GM12875 (cell line): Measurements from ENCODE around the gene SKAP1.

ENCODE experiments used
- H3K4me3 ChIP-seq: one replicate; pipeline ENCODE4 v1.5.1; 2011; ENCODE audit warnings: low read depth, low read length, control low read depth
- CTCF ChIP-seq: IDR thresholded peaks from 2 replicates; pipeline ENCODE4 v1.5.1; 2011; ENCODE audit warnings: low read depth, mild to moderate bottlenecking, control low read depth, inconsistent platforms, low read length, moderate library complexity, borderline replicate concordance; ENCODE audit not compliant: insufficient read depth

Gene SKAP1

DNA sequence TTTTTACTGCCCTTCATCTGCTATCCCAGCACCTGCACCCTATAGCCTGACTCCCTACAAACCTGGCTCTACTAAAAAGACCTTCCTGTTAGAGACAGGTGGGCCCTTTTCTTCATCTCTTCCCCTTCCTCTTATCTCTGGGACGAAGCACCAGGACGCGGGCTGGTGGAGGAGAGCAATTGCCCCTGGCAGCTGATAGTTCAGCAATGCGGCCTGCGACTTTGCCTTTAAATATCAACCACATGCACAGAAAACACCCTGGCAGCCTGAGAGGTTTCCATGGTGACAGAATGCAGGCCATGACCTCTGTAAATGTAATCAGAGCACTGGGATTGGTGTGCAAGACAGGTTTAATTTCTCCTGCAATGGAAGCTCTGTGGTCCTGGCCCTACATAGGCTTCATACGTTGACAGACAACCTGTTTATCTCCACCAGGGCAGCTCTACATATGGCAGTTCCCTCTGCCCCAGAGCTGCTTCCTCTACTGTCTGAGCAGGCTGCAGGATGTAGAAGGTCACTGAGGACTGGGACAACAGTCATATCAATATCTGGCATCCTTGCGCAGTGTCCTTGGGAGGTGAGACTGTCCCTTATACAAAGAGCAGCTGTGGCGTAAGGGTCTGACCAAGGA lies 10.0 kb upstream of the SKAP1 start:
- H3K4me3 ChIP-seq, result no peak overlapping the region

GRCh38 chr17:48439110-48439850 lies 9.3 kb upstream of the SKAP1 start:
- H3K4me3 ChIP-seq, result no peak overlapping the region
- TF ChIP-seq CTCF, result no peak

More for the DNA sequence above, 10.0 kb upstream of the SKAP1 start:
- no peak for TF ChIP-seq CTCF

- TF ChIP-seq CTCF, result no peak
- no peak overlapping the region for H3K4me3 ChIP-seq
Observed at GRCh38 chr17:48438516-48439061, 8.6 kb upstream of the SKAP1 start.

GRCh38 chr17:48433896-48434295 lies 3.9 kb upstream of the SKAP1 start:
- TF ChIP-seq CTCF, result no peak
- H3K4me3 ChIP-seq, result no peak overlapping the region

- H3K4me3 ChIP-seq, result no peak overlapping the region
- TF ChIP-seq CTCF, result no peak
Observed at GRCh38 chr17:48432820-48433775, 3.1 kb upstream of the SKAP1 start.

DNA sequence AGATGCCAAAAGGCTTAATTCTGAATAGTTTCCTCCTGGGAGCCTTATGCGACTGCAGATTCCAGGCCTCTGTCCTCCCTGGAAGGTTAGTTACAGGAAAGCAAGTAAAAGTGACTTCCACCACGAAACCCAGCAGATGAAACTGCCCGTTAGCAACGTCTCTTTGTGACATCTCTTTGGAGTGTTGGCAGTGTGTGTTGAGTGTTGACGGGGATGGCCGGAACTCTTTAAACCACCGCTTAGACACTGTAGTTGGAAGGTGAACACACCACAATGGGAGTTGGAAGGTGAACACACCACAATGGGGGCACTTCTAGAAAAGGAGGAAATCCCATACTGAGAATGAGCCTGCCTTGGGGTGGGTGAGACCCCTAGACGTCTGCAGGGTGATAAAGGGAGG lies 858 bp downstream of the SKAP1 start:
- peak overlapping the region; percentile 81 for H3K4me3 ChIP-seq
- TF ChIP-seq CTCF, result no peak
